ENCODE measurements around the gene HNRNPAB. TPM values are rescaled to one million over a fixed set of nuclear protein-coding genes. Genes with fewer than 3 reads are reported as not detected.

HNRNPAB gene
- total RNA-seq, result 100 to 1,000 TPM in 1 of 4 donors, 10 to 100 TPM in 3; 77.2 to 204 (median 88.6) TPM

- DNase-seq (ENCODE audit: low spot score) (peak; percentile 91), ATAC-seq (ENCODE audit: low FRiP score) (peak; percentile 87)
- no peak for TF ChIP-seq CTCF (IDR thresholded peaks at IDR 0.05)
These were observed at the start of gene HNRNPAB for GRCh38 chr5:178204182-178204934. Gene HNRNPAB, plus strand, starts transcription at chr5:178204533. Its CDS starts 305 bp downstream, at chr5:178204838.

- TF ChIP-seq CTCF (IDR thresholded peaks at IDR 0.05), result no peak
- DNase-seq (ENCODE audit: low spot score) (no peak), ATAC-seq (ENCODE audit: low FRiP score) (no peak)
These were observed 49.3 kb upstream of the HNRNPAB start for GRCh38 chr5:178155065-178155464.

GRCh38 chr5:178160176-178160575, 44.2 kb upstream of the HNRNPAB start:
- no peak for DNase-seq (ENCODE audit: low spot score)
- no peak for TF ChIP-seq CTCF (IDR thresholded peaks at IDR 0.05)
- ATAC-seq (ENCODE audit: low FRiP score), result no peak

- no peak for ATAC-seq (ENCODE audit: low FRiP score)
- no peak for TF ChIP-seq CTCF (IDR thresholded peaks at IDR 0.05)
- DNase-seq (ENCODE audit: low spot score), result no peak
These were observed 41.9 kb upstream of the HNRNPAB start for GRCh38 chr5:178162481-178162880.

- peak in 2 of 3 donors; percentile 75 to 97 for TF ChIP-seq CTCF (IDR thresholded peaks at IDR 0.05)
- ATAC-seq (ENCODE audit: low FRiP score) (peak; percentile 95), DNase-seq (ENCODE audit: low spot score) (peak; percentile 95)
These were observed 40.3 kb upstream of the HNRNPAB start for GRCh38 chr5:178163772-178164735.

GRCh38 chr5:178165581-178165980, 38.8 kb upstream of the HNRNPAB start:
- TF ChIP-seq CTCF (IDR thresholded peaks at IDR 0.05), result no peak
- DNase-seq (ENCODE audit: low spot score) (no peak), ATAC-seq (ENCODE audit: low FRiP score) (no peak)

Measured in omental fat pad (tissue), 4 donors.